Lower leg skin (tissue), 4 donors: ENCODE results near the gene GNAS-AS1. TPM values are rescaled to one million over a fixed set of nuclear protein-coding genes. Genes with fewer than 3 reads are reported as not detected.
A peak's percentile ranks its signal among the peaks of the same experiment; 100 is the strongest.

Experiments used
- DNase-seq, 2 donors: peaks; one replicate each; pipeline ENCODE4 v3.0.0-alpha.2; 2019; ENCODE audit warnings: low spot score in 2 of 2
- H3K4me3 ChIP-seq: fragments of 200-600 bp; sonication (generic); 2 replicates; pipeline ENCODE4 v1.5.1; 2017; ENCODE audit warnings: mild to moderate bottlenecking, low read depth; ENCODE audit not compliant: poor library complexity, severe bottlenecking
- CTCF ChIP-seq, 3 donors: fragments of 450-650 bp; IDR thresholded peaks; one replicate each; pipeline ENCODE4 v1.5.1; 2016; ENCODE audit warnings: antibody characterized with exemption in 3 of 3, mild to moderate bottlenecking in 3 of 3, moderate library complexity in 2 of 3
- POLR2A ChIP-seq, 2 donors: fragments of 450-650 bp; IDR thresholded peaks; one replicate each; pipeline ENCODE4 v1.6.1; 2016 to 2017; ENCODE audit warnings: antibody characterized with exemption in 2 of 2, mild to moderate bottlenecking in 1 of 2, moderate library complexity in 1 of 2
- WGBS, 2 donors: methylation state at CpG; one replicate each; pipeline ENCODE4 v1.1.5; 2018; 5-methylcytosine and 5-hydroxymethylcytosine counted together
- intact Hi-C: fragments of 100-400 bp; cut with DNase I; formaldehyde crosslinking; loops from one replicate; pipeline ENCODE4 v1.15.0; 2023; ENCODE audit warnings: low total_unique reads
- total RNA-seq, 4 donors: library from RNA; depleted of rRNA; stranded (reverse); fragments of >200 nt; gene quantifications; one replicate each; pipeline ENCODE4 v1.1.0, GENCODE V29; 2016

Gene GNAS-AS1
- total RNA-seq, 4 donors from 2014 or later = 0.39 TPM; not detected in 3

- H3K4me3 ChIP-seq = no peak overlapping the region
- intact Hi-C loops = no loop called here
- whole genome bisulfite sequencing, 2 donors = 78 to 83% methylated on average over 8 of the region's 8 CpGs
- DNase-seq = peak in 1 of 2 donors; percentile 68
- no peak for TF ChIP-seq CTCF (IDR thresholded peaks at IDR 0.05)
- no peak for TF ChIP-seq POLR2A (IDR thresholded peaks at IDR 0.05)
These were observed 20.9 kb upstream of the GNAS-AS1 start for GRCh38 chr20:58871533-58872102.

GRCh38 chr20:58870293-58871014 lies 19.8 kb upstream of the GNAS-AS1 start:
- intact Hi-C loops = no loop called here

GRCh38 chr20:58869662-58870227 lies 19.0 kb upstream of the GNAS-AS1 start:
- H3K4me3 ChIP-seq = no peak overlapping the region
- DNase-seq = peak in 1 of 2 donors; percentile 65
- no peak for TF ChIP-seq POLR2A (IDR thresholded peaks at IDR 0.05)
- no peak for TF ChIP-seq CTCF (IDR thresholded peaks at IDR 0.05)
- WGBS, 2 donors = 83 to 87% methylated on average over 7 of the region's 7 CpGs
- intact Hi-C loops = loop anchor here (5.0 kb wide), 1 partner anchor 358 kb away; no protein-coding TSS in a partner anchor

More at GRCh38 chr20:58870293-58871014, 19.8 kb upstream of the GNAS-AS1 start:
- 45 to 50% methylated on average over 7 of the region's 7 CpGs for WGBS, 2 donors
- TF ChIP-seq CTCF (IDR thresholded peaks at IDR 0.05) (peak in 1 of 3 donors; percentile 83), POLR2A (IDR thresholded peaks at IDR 0.05) (no peak)
- peak; percentile 61 to 88 for DNase-seq
- H3K4me3 ChIP-seq = no peak overlapping the region

GRCh38 chr20:58868795-58869194 lies 18.1 kb upstream of the GNAS-AS1 start:
- TF ChIP-seq POLR2A (IDR thresholded peaks at IDR 0.05) = no peak
- TF ChIP-seq CTCF (IDR thresholded peaks at IDR 0.05) = no peak
- WGBS, 2 donors = 52 to 54% methylated on average over 14 of the region's 14 CpGs
- peak in 1 of 2 donors; percentile 52 for DNase-seq
- intact Hi-C loops = loop anchor here (5.0 kb wide), 1 partner anchor 359 kb away; no protein-coding TSS in a partner anchor
- no peak overlapping the region for H3K4me3 ChIP-seq

GRCh38 chr20:58867211-58867610 lies 16.5 kb upstream of the GNAS-AS1 start:
- H3K4me3 ChIP-seq = no peak overlapping the region
- DNase-seq = peak in 1 of 2 donors; percentile 80
- intact Hi-C loops = loop anchor here (5.0 kb wide), 1 partner anchor 360 kb away; no protein-coding TSS in a partner anchor
- 54 to 56% methylated on average over 5 of the region's 5 CpGs for WGBS, 2 donors
- TF ChIP-seq CTCF (IDR thresholded peaks at IDR 0.05) (no peak), POLR2A (IDR thresholded peaks at IDR 0.05) (no peak)
